ENCODE results near the gene TAF11L4. TPM values are rescaled to one million over a fixed set of nuclear protein-coding genes. Genes with fewer than 3 reads are reported as not detected.
"Not testable (repeated sequence)": the region's sequence is repeated elsewhere in the genome, so short reads cannot be mapped to it uniquely, and the experiment has no call there.

Gene TAF11L4
- total RNA-seq (2014; rRNA removed; shearing (Covaris generic)), result not detected in 2 replicates

GRCh38 chr5:17521501-17521900 is at the start of gene TAF11L4:
TAF11L4 (plus strand) TSS chr5:17521801.
- DNase-seq (ENCODE audit: low read depth), result not testable (repeated sequence)

GRCh38 chr5:17475064-17475463 is 46.5 kb upstream of the TAF11L4 start:
- not testable (repeated sequence) for DNase-seq (ENCODE audit: low read depth)

GRCh38 chr5:17477043-17477442 is 44.6 kb upstream of the TAF11L4 start:
- no peak for DNase-seq (ENCODE audit: low read depth)

GRCh38 chr5:17477573-17478265 is 43.9 kb upstream of the TAF11L4 start:
- no peak for DNase-seq (ENCODE audit: low read depth)

DNA sequence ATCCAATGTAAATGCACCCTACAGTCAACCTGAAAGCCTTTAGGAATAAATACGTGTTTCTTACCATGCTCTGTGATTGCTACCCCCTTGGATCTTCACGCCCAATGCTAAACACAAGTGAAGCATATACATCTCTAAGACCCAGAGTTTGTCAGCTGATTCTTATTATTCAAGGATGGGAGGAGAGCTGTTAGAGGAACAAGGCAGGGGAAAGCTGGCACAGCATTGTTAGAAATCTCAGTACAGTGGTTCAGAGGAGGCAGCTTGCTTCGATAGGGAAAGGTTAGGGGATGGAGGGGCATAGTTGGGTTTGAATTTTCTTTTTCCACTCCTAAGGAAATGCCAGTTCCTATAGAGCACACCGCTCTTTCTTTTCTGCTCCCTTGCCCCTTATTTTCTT is 40.2 kb upstream of the TAF11L4 start:
- no peak for DNase-seq (ENCODE audit: low read depth)

GRCh38 chr5:17482790-17483189 is 38.8 kb upstream of the TAF11L4 start:
- no peak for DNase-seq (ENCODE audit: low read depth)

GRCh38 chr5:17486464-17487173 is 35.0 kb upstream of the TAF11L4 start:
- not testable (repeated sequence) for DNase-seq (ENCODE audit: low read depth)

- no peak for DNase-seq (ENCODE audit: low read depth)
Measured at GRCh38 chr5:17487174-17487512, 34.5 kb upstream of the TAF11L4 start.

GRCh38 chr5:17491257-17491656 is 30.3 kb upstream of the TAF11L4 start:
- DNase-seq (ENCODE audit: low read depth), result not testable (repeated sequence)

DNA sequence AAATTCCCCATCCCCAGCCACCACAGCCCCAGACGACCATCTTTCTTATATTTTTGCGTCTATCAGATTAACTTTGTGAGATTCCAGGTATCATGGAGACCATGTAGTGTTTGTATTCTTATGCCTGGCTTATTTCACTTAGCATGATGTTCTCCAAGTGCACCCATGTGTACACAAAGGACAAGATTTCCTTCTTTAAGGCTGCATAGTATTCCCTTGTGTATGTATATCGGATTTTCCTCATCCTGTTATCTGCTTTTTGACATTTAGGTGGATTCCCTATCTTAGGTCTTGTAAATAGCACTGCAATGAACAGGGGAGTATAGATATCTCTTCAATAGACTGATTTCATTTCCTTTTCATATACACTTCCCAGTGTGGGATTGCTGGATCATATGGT is 28.8 kb upstream of the TAF11L4 start:
- no peak for DNase-seq (ENCODE audit: low read depth)

DNA sequence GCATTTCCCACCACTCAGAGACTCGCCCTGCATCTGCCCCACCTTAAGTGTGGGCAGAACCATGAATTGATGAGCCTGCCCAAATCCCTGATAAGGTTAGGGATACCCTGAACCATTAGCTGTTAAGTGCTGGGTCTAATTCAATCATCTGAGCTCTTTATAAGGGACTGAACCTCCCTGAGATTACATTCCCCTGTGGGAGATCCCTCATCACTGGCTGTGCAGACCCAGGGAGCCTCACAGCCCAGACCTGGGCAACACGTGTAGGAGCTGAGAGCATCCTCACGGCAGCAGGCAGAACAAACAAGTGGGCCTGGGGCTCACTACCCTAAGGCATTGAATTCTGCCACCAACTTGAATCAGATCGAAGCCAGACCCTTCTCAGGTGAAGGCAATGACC is 24.2 kb upstream of the TAF11L4 start:
- DNase-seq (ENCODE audit: low read depth), result no peak

DNA sequence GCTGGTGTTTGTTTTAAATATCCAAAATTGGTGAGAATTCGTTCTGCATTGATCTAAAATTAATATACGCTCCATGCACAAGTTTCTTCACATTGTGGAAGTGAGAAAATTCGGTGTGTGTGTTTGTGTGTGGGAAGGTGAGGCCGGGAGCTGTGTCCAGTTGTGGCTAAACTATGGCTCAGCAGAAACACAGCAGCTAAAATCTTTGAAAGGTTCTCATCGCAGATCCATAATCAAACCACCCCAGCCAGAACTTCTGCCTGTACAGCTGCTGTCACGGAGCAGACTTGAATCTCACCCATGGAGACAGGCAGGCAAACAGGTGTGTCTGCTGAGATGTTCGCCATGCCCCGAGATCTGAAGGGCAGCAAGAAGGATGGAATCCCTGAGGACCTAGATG is 23.7 kb upstream of the TAF11L4 start, which contains the start of gene TAF11L2:
Gene TAF11L2, plus strand, starts transcription at position 301 of the 400 bp plus-strand sequence.
- DNase-seq (ENCODE audit: low read depth), result not testable (repeated sequence)

- DNase-seq (ENCODE audit: low read depth), result no peak
Measured at GRCh38 chr5:17511775-17512325, 9.8 kb upstream of the TAF11L4 start.

DNA sequence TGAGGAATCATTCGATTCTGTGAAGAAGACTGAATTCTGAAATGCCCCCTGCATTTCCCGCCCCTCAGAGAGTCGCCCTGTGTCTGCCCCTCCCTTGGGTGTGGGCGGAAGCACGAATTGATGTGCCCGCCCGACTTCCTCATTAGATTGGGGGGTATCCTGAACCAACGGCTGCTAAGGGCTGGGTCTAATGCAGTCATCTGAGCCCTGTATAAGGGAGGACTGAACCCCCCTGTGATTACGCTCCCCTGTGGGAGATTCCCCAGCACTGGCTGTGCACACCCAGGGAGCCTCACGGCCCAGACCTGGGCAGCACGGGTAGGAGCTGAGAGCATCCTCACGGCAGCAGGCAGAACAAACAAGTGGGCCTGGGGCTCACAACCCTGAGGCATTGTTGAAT is 4.1 kb upstream of the TAF11L4 start:
- DNase-seq (ENCODE audit: low read depth), result not testable (repeated sequence)

DNA sequence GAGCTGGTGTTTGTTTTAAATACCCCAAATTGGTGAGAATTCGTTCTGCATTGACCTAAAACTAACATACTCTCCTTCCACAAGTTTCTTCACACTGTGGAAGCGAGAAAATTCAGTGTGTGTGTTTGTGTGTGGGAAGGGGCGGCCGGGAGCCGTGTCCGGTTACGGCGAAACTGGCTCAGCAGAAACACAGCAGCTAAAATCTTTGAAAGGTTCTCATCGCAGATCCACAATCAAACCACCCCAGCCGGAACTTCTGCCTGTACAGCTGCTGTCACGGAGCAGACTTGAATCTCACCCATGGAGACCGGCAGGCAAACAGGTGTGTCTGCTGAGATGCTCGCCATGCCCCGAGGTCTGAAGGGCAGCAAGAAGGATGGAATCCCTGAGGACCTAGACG is 3.5 kb upstream of the TAF11L4 start, which contains the start of gene TAF11L3:
Gene TAF11L3, plus strand, starts transcription at position 301 of the 400 bp plus-strand sequence.
- DNase-seq (ENCODE audit: low read depth), result not testable (repeated sequence)

DNA sequence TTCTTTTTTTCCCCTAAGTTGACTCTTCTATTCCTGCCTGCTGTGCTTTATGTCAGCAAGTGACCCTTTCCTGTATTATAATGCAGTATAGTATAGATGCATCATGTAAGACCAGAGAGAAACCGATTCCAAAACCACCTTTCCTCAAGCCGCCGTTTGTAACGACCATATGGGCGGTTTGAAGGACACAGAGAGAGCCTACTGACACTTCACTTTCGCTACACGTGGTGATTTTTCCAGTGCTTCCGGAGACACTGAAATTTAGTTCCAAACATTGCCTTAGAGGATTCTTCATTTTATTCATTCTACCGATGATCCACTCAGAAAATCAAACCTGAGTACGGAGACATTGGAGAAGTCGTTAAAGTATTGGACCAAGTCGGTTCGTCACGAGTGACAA is 2.1 kb upstream of the TAF11L4 start:
- DNase-seq (ENCODE audit: low read depth), result not testable (repeated sequence)

DNA sequence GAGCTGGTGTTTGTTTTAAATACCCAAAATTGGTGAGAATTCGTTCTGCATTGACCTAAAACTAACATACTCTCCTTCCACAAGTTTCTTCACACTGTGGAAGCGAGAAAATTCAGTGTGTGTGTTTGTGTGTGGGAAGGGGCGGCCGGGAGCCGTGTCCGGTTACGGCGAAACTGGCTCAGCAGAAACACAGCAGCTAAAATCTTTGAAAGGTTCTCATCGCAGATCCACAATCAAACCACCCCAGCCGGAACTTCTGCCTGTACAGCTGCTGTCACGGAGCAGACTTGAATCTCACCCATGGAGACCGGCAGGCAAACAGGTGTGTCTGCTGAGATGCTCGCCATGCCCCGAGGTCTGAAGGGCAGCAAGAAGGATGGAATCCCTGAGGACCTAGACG is 3.3 kb downstream of the TAF11L4 start, which contains the start of gene TAF11L5:
Gene TAF11L5, plus strand, starts transcription at position 301 of the 400 bp plus-strand sequence.
- DNase-seq (ENCODE audit: low read depth), result not testable (repeated sequence)

GRCh38 chr5:17526504-17526903 is 4.9 kb downstream of the TAF11L4 start:
- not testable (repeated sequence) for DNase-seq (ENCODE audit: low read depth)

- not testable (repeated sequence) for DNase-seq (ENCODE audit: low read depth)
Measured at GRCh38 chr5:17528369-17528768, 6.8 kb downstream of the TAF11L4 start, which contains the start of gene TAF11L6. TAF11L6 (plus strand) TSS chr5:17528669.

All from M059J (cell line).